Activated CD4-positive, alpha-beta T cell treated with anti-CD3 and anti-CD28 coated beads for 36 hours (primary cell): Measurements from ENCODE around the gene GAP43. TPM values are rescaled to one million over a fixed set of nuclear protein-coding genes. Genes with fewer than 3 reads are reported as not detected.

Source experiments
- ATAC-seq: fragments of 200-7000 bp; cut with Tn5 transposase; one replicate; pipeline ENCODE4 v1.10.0; 2021; ENCODE audit warnings: mild to moderate bottlenecking, moderate library complexity
- CTCF ChIA-PET: fragments of 350-600 bp; sonication (Branson Sonifier 250); formaldehyde crosslinking; loops from one replicate; lab custom pipeline; 2021; ENCODE audit warnings: antibody characterized with exemption; lab: Charles Lee
- POLR2A ChIA-PET: fragments of 350-600 bp; sonication (Branson Sonifier 250); formaldehyde crosslinking; loops from one replicate; lab custom pipeline; 2021; ENCODE audit warnings: antibody characterized with exemption, inconsistent platforms; lab: Charles Lee
- DNase-seq: peaks from one replicate; pipeline ENCODE4 v3.0.0-alpha.2; 2020
- H3K27ac Mint-ChIP-seq: one replicate; pipeline ENCODE4 v1.8.0; 2021; ENCODE audit warnings: mixed read lengths
- H3K27me3 Mint-ChIP-seq: one replicate; pipeline ENCODE4 v1.8.0; 2021; ENCODE audit warnings: mixed read lengths
- H3K36me3 Mint-ChIP-seq: one replicate; pipeline ENCODE4 v1.8.0; 2021; ENCODE audit warnings: low read depth, mixed read lengths
- H3K4me1 Mint-ChIP-seq: one replicate; pipeline ENCODE4 v1.8.0; 2021; ENCODE audit warnings: mixed read lengths
- H3K4me3 Mint-ChIP-seq: one replicate; pipeline ENCODE4 v1.8.0; 2021; ENCODE audit warnings: mild to moderate bottlenecking, moderate library complexity, mixed read lengths
- H3K9me3 Mint-ChIP-seq: one replicate; pipeline ENCODE4 v1.8.0; 2021; ENCODE audit warnings: low read depth, mixed read lengths
- intact Hi-C, 2 experiments: fragments of 100-400 bp; cut with DNase I in 1 of 2; cut with micrococcal nuclease in 1 of 2; formaldehyde crosslinking; loops; one replicate each; pipeline versions ENCODE4 v1.14.2 to v1.15.1; 2022 to 2024; cut with DNase I, micrococcal nuclease
- total RNA-seq, 2 experiments: library from RNA; stranded (reverse); gene quantifications; one replicate each; pipeline ENCODE4 v1.2.3, GENCODE V29; 2021

The GAP43 gene
- total RNA-seq, 2 experiments from 2014 or later: not detected

GRCh38 chr3:115602194-115602593 lies 21.1 kb upstream of the GAP43 start:
- Mint-ChIP-seq H3K27me3 (peaks cover 8% of the 10 kb centered on the region), H3K4me3 (no peak overlapping the region), H3K9me3 (no peaks in the 10 kb centered on the region), H3K36me3 (no peaks in the 10 kb centered on the region), H3K27ac (no peak overlapping the region), H3K4me1 (no peaks in the 10 kb centered on the region)
- DNase-seq (no peak), ATAC-seq (no peak)
- POLR2A ChIA-PET: no interaction called here
- intact Hi-C loops: no loop called here
- CTCF ChIA-PET: no interaction called here

GRCh38 chr3:115611630-115612029 lies 11.7 kb upstream of the GAP43 start:
- no peak for DNase-seq
- POLR2A ChIA-PET: no interaction called here
- H3K27me3 Mint-ChIP-seq: peaks cover 32% of the 10 kb centered on the region
- ATAC-seq: no peak
- H3K9me3 Mint-ChIP-seq: peaks cover 2% of the 10 kb centered on the region
- intact Hi-C loops: no loop called here
- no peak overlapping the region for H3K27ac Mint-ChIP-seq
- H3K4me1 Mint-ChIP-seq: peaks cover 6% of the 10 kb centered on the region
- CTCF ChIA-PET: no interaction called here
- H3K4me3 Mint-ChIP-seq: no peak overlapping the region
- no peaks in the 10 kb centered on the region for H3K36me3 Mint-ChIP-seq

DNA sequence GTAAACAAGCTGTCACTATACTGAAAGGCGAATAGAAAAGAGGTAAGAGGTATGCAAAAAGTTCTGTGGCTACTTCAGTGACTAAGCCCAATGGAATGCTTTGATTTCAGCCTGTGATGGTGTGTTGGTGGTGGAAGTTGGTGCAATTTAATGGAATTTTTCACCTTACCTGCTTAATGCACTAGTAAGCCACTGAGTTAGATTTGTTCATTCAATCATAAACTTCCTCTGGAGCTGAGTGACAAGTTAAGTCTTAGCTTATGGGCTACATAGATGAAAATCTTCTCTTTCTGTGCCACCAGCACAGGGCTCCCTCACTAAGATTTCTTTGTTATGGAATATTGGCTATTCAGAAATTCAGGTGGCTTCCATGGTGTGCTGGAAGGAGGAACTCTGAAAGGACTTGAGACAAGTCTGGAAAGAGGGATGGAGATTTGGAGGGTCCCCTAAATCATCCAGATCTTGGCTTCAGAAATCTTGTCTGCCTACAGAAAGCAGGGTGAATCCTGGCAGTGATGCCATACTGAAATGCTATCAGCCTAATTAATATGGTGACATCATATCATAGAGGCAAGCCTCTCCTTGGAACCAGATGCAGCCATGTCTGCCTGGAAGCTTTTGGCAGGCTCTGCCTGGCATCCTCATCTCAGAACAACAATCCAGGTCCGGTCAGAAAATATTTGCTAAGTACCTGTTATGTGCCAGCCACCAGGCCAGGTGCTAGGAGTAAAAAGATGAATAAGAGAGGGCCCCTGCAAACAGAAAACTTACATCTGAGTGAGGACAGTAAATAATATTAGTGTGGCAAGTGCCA lies 8.1 kb upstream of the GAP43 start:
- H3K36me3 Mint-ChIP-seq: no peaks in the 10 kb centered on the region
- DNase-seq: no peak
- H3K27me3 Mint-ChIP-seq: peaks cover 21% of the 10 kb centered on the region
- intact Hi-C loops: loop anchor here in 1 of 2 experiments (5.0 kb wide), 1 partner anchor 98 kb away; no protein-coding TSS in a partner anchor
- POLR2A ChIA-PET: no interaction called here
- no peak overlapping the region for H3K4me3 Mint-ChIP-seq
- CTCF ChIA-PET: interaction anchor here (1.0 kb wide), 1 partner anchor 9 kb away, joined by 4 read pairs; the partner anchor contains the start of gene GAP43
- no peak for ATAC-seq
- H3K4me1 Mint-ChIP-seq: peaks cover 20% of the 10 kb centered on the region
- H3K9me3 Mint-ChIP-seq: peaks cover 2% of the 10 kb centered on the region
- H3K27ac Mint-ChIP-seq: no peak overlapping the region

DNA sequence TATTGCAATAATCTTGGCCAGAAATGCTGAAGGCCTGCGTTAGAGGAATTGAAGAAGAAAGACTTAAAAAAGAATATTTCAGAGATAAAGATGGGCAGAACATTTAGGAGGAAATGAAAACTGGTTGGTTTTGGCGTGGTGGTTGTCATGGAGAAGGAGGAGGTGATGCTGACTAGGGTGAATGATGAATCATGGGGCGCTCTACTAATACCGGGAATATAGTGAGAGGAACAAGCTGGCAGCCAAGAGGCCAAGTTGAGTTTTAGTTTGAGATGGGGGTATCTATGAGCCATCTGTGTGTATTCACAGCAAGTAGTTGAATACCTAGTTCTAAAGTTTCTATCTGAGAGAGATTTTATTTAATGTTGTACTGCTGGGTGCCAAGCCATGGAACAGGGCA lies 6.8 kb upstream of the GAP43 start:
- no peaks in the 10 kb centered on the region for H3K36me3 Mint-ChIP-seq
- intact Hi-C loops: loop anchor here (2.0 to 5.0 kb wide), 4 partner anchors 42 to 168 kb away; no protein-coding TSS in a partner anchor
- H3K4me1 Mint-ChIP-seq: peaks cover 20% of the 10 kb centered on the region
- H3K27ac Mint-ChIP-seq: peak overlapping the region; percentile 71
- CTCF ChIA-PET: no interaction called here
- peak; percentile 93 for ATAC-seq
- no peak overlapping the region for H3K4me3 Mint-ChIP-seq
- peak; percentile 71 for DNase-seq
- POLR2A ChIA-PET: no interaction called here
- peaks cover 17% of the 10 kb centered on the region for H3K27me3 Mint-ChIP-seq
- peaks cover 2% of the 10 kb centered on the region for H3K9me3 Mint-ChIP-seq

DNA sequence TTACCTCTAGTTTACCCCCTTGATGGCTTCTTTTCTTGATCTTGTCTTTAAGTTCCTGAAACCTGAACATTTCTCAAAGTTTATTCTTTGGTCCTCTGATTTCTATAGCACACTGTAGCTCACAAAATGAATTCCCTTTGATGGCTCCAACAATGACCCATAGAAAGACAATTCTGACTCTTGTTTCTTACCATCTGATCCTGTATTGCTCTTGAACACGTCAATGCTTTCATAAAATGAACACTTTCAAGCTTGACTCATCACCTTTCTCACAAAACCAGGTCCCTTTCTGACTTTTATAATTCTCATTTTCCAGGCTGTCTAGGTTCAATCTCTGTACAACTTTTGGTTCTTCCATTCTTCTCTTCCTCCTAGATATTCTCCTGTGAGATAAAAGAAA lies 5.7 kb upstream of the GAP43 start:
- ATAC-seq (peak; percentile 72), DNase-seq (no peak)
- ChIA-PET CTCF (no interaction called here), POLR2A (no interaction called here)
- Mint-ChIP-seq H3K27me3 (peaks cover 14% of the 10 kb centered on the region), H3K27ac (peak overlapping the region; percentile 20), H3K4me1 (peaks cover 20% of the 10 kb centered on the region), H3K4me3 (no peak overlapping the region), H3K9me3 (peaks cover 2% of the 10 kb centered on the region), H3K36me3 (no peaks in the 10 kb centered on the region)
- intact Hi-C loops: loop anchor here (2.0 to 5.0 kb wide), 4 partner anchors 41 to 167 kb away; no protein-coding TSS in a partner anchor

DNA sequence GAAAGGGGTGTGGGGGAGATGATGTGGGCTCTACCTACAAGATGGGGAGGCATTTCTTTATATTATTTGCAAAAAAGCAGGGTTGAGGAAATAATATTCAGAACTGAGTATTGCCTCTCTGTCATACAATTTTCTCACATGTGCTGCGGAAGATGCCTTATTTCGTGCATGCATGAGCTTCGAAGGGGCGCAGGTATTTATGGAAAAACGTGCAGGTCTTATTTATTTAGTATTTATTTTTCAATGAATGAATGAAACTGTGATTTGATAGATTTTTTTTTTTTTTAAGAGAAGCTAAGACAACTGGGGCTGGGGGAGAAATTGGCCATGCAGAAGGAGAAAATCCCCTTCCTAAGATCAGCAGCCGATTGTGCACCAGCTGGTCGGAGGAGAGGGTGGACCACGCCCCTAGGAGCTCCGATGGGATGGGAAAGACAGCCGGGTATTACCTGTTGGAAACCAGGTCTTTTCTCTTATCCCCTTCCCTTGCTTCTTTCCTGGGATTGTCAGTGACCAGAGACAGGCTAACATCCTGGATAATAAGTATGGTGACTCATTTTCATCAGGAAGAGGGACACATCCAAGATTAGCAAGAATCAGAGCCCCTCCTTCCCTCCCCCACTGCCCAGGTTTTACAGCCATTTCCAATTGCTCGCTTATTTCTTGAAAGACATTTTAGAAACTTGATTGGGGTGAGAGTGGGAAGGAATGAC lies 875 bp downstream of the GAP43 start:
- peaks cover 12% of the 10 kb centered on the region for H3K4me1 Mint-ChIP-seq
- ATAC-seq (no peak), DNase-seq (no peak)
- H3K9me3 Mint-ChIP-seq: no peaks in the 10 kb centered on the region
- ChIA-PET CTCF (interaction anchor here (0.7 to 1.3 kb wide), 3 partner anchors 9 to 1086 kb away, joined by 3 to 4 read pairs (median 3); no protein-coding TSS in a partner anchor), POLR2A (no interaction called here)
- no peak overlapping the region for H3K27ac Mint-ChIP-seq
- peaks cover 42% of the 10 kb centered on the region for H3K27me3 Mint-ChIP-seq
- intact Hi-C loops: no loop called here
- peak overlapping the region; percentile 21 for H3K4me3 Mint-ChIP-seq
- no peaks in the 10 kb centered on the region for H3K36me3 Mint-ChIP-seq

GRCh38 chr3:115624901-115625300 lies 1.6 kb downstream of the GAP43 start:
- Mint-ChIP-seq H3K27me3 (peaks cover 40% of the 10 kb centered on the region), H3K4me1 (peaks cover 12% of the 10 kb centered on the region), H3K4me3 (no peak overlapping the region), H3K27ac (no peak overlapping the region), H3K36me3 (no peaks in the 10 kb centered on the region), H3K9me3 (no peaks in the 10 kb centered on the region)
- ATAC-seq (no peak), DNase-seq (no peak)
- ChIA-PET POLR2A (no interaction called here), CTCF (interaction anchor here (1.1 kb wide), 1 partner anchor 35 kb away, joined by 3 read pairs; no protein-coding TSS in a partner anchor)
- intact Hi-C loops: no loop called here

DNA sequence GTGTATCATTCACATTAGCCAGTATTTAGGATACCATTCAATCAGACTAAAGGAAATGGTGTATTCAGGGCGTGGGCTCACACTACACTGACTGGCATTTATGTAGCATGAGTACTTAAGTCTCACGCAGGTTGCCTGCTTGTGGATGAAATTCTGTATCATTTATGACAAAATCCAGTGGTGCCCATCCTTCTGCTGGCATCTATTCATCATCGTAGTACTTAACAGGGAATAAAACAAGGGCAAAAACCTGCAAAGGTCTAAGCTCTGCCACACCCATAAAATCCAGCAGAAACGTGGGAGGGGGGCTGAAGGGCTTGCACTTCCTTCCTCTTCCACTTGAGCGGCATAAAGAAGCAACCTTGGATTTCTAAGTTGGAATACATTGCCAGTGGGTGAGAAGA lies 2.7 kb downstream of the GAP43 start:
- no peak overlapping the region for H3K4me3 Mint-ChIP-seq
- CTCF ChIA-PET: no interaction called here
- no peak overlapping the region for H3K27ac Mint-ChIP-seq
- POLR2A ChIA-PET: no interaction called here
- peaks cover 40% of the 10 kb centered on the region for H3K27me3 Mint-ChIP-seq
- no peaks in the 10 kb centered on the region for H3K36me3 Mint-ChIP-seq
- H3K9me3 Mint-ChIP-seq: no peaks in the 10 kb centered on the region
- H3K4me1 Mint-ChIP-seq: peaks cover 12% of the 10 kb centered on the region
- DNase-seq: no peak
- intact Hi-C loops: no loop called here
- ATAC-seq: no peak

GRCh38 chr3:115626721-115627120 lies 3.4 kb downstream of the GAP43 start:
- intact Hi-C loops: no loop called here
- Mint-ChIP-seq H3K9me3 (no peaks in the 10 kb centered on the region), H3K27me3 (peaks cover 42% of the 10 kb centered on the region), H3K4me1 (peaks cover 12% of the 10 kb centered on the region), H3K4me3 (no peak overlapping the region), H3K27ac (no peak overlapping the region), H3K36me3 (no peaks in the 10 kb centered on the region)
- CTCF ChIA-PET: interaction anchor here (0.7 kb wide), 1 partner anchor 717 kb away, joined by 4 read pairs; no protein-coding TSS in a partner anchor
- POLR2A ChIA-PET: no interaction called here
- no peak for DNase-seq
- no peak for ATAC-seq

- H3K27ac Mint-ChIP-seq: no peak overlapping the region
- H3K27me3 Mint-ChIP-seq: peaks cover 42% of the 10 kb centered on the region
- intact Hi-C loops: no loop called here
- peaks cover 12% of the 10 kb centered on the region for H3K4me1 Mint-ChIP-seq
- H3K4me3 Mint-ChIP-seq: no peak overlapping the region
- ChIA-PET POLR2A (no interaction called here), CTCF (interaction anchor here (0.7 kb wide), 1 partner anchor 718 kb away, joined by 4 read pairs; no protein-coding TSS in a partner anchor)
- ATAC-seq (no peak), DNase-seq (no peak)
- H3K36me3 Mint-ChIP-seq: no peaks in the 10 kb centered on the region
- no peaks in the 10 kb centered on the region for H3K9me3 Mint-ChIP-seq
These were observed 4.1 kb downstream of the GAP43 start for GRCh38 chr3:115627180-115628074.

GRCh38 chr3:115628075-115628412 lies 4.7 kb downstream of the GAP43 start:
- intact Hi-C loops: no loop called here
- DNase-seq (no peak), ATAC-seq (no peak)
- ChIA-PET CTCF (no interaction called here), POLR2A (no interaction called here)
- Mint-ChIP-seq H3K9me3 (no peaks in the 10 kb centered on the region), H3K4me1 (peaks cover 10% of the 10 kb centered on the region), H3K36me3 (no peaks in the 10 kb centered on the region), H3K4me3 (no peak overlapping the region), H3K27ac (no peak overlapping the region), H3K27me3 (peaks cover 41% of the 10 kb centered on the region)
